HG03521 (cell line): ENCODE measurements around the gene ACKR3.

Experiments
- ATAC-seq: cut with Tn5 transposase; IDR thresholded peaks from one replicate; pipeline ENCODE4 v1.9.1; 2021; ENCODE audit warnings: mild to moderate bottlenecking, moderate library complexity; ENCODE audit not compliant: unreplicated experiment

The ACKR3 gene

GRCh38 chr2:236583621-236584203 lies 14.1 kb downstream of the ACKR3 start:
- no peak for ATAC-seq

DNA sequence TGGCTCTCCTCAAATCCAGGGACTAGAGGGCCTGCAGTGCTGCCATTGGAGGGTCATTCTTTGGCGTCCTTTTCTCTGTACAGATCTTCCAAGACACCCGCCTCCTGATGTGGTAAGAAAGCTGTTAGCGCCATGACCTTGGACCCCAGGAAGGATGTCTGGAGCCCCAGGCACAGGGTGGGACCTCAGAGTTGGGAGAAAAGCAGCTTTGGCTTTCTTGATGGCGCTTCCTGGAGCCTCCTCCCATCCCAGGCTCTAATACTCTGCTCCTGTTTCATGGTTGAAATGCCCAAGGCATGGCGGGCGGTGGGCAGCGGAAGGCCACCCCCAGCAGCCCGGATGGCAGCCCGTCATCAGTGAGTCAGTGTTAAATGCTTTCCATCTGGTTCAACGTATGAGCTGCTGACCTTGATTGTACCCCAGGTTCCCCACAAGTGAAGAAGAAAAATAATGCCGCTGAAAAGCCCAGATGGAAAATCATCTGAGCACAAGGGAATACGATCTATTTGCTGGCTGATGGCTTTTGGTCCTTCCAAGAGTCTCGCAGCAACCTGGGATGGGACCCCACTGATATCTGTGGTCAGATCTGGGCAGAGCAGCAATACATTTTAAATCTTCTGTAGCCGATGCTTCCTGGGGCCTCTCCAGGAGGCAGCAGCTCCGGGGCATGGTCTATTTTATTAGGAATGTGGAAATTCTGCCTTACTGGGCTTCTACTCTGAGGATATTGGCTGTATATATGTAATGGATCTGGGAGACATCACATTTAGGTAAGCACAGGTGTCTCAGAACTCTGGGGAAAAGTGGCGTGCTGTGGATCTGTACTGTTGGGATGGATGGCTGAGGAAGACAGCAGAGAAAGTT lies 15.1 kb downstream of the ACKR3 start:
- ATAC-seq = no peak

GRCh38 chr2:236585966-236586365 lies 16.3 kb downstream of the ACKR3 start:
- no peak for ATAC-seq

DNA sequence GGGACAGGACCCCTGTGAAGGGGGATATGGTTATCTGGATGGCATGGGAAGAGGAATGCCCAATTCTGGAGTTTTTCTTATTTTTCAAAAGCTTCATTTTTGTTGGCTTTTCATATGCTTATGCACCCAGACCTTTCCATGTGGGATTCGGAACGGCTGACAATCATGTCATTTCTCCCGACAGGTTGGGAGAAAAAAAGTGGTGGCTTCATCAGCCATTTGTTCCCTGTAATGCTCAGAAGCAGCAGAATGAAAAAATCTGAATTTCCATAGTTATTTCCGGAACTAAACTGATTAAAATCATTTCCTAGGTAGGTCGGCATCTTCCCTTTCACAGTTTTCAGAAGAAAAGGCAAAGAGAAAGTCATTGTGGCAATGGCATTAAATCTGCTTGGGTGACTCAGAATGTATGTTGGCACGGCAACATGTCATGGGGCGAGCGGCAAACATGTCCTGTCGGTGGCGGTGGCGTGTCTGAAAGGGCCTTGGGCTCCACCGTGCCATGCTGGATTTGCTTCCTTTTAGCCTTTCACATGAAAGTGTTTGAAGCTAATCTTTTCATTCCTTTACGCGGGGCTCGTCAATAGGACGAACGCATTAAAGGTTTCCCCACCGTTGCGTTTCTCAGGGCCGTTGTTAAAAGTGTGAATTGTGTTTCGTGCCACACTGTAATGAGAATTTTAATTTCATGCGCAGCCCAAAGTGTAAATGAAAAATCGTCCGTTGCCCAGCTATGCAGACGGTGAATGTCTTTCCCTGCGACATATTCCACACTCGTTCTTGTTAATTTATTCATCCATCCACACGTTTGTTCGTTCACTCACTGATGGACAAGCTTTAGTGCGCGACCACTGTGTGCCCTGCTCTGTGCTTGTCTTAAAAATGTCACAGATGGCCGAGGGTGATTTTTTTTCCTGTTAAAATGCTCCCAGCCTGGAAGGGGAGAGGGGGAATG lies 18.5 kb downstream of the ACKR3 start:
- ATAC-seq = no peak

GRCh38 chr2:236588932-236589592 lies 19.4 kb downstream of the ACKR3 start:
- no peak for ATAC-seq

GRCh38 chr2:236590846-236591245 lies 21.2 kb downstream of the ACKR3 start:
- no peak for ATAC-seq

DNA sequence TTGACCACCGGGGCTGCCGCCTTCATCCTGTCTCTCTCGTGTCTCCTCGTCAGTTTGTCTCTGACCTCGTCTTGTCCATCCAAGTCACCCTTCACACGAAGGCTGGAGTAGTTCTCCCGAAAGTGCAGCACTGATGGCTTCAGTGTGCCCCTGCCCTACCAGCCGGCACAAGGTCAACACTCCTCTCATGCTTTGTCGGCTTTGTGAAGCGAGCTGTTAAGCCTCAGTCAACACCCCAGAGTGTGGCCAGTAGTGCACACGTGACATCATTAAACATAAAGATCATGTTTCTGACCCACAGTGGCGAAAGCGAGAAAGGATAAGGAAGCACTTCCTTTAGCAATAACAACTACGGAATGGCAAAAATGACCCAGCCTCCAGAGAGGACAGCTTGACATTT lies 23.2 kb downstream of the ACKR3 start:
- no peak for ATAC-seq

GRCh38 chr2:236593531-236593930 lies 23.9 kb downstream of the ACKR3 start:
- no peak for ATAC-seq

- no peak for ATAC-seq
Measured at GRCh38 chr2:236593956-236594355, 24.3 kb downstream of the ACKR3 start.

- ATAC-seq = no peak
Measured at GRCh38 chr2:236597629-236598028, 28.0 kb downstream of the ACKR3 start.

DNA sequence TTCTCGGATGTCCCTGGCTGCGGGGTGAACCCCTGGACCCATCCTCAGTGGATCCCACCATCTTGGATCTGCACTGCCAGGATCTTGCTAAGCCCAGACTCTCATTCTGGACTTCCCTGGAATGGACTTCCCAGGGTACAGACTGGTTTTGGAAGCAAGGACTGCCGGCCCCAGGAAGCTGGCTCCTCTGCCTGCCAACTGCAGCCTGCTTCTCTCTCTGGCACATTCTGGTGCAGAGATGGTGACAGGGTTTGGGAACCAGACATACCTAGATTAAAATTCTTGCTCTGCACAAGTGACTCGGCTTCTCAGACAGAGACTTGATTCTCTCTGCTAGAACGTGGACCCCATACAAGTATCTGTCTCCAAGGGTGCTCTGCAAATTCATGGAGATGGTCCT lies 29.4 kb downstream of the ACKR3 start:
- no peak for ATAC-seq

- no peak for ATAC-seq
Measured at GRCh38 chr2:236600158-236600557, 30.5 kb downstream of the ACKR3 start.

DNA sequence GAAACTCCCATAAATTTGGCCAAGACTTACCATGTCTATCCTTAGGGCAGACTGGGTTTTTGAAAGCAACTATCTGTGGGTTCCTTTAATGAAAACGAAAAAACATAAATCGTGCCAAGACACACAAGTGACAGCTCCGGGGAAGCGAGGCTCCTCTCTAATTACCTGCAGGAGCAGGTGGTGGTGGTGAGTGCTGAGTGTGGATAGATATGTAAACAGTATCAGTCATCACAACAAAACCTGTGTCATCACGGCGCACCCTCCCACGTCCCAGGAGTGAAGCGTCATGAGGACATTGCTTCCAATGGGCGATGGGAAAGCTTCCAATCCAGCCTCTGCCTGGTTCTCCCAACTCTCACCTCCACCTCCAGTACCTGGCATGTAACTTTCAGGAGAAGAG lies 31.3 kb downstream of the ACKR3 start:
- no peak for ATAC-seq

DNA sequence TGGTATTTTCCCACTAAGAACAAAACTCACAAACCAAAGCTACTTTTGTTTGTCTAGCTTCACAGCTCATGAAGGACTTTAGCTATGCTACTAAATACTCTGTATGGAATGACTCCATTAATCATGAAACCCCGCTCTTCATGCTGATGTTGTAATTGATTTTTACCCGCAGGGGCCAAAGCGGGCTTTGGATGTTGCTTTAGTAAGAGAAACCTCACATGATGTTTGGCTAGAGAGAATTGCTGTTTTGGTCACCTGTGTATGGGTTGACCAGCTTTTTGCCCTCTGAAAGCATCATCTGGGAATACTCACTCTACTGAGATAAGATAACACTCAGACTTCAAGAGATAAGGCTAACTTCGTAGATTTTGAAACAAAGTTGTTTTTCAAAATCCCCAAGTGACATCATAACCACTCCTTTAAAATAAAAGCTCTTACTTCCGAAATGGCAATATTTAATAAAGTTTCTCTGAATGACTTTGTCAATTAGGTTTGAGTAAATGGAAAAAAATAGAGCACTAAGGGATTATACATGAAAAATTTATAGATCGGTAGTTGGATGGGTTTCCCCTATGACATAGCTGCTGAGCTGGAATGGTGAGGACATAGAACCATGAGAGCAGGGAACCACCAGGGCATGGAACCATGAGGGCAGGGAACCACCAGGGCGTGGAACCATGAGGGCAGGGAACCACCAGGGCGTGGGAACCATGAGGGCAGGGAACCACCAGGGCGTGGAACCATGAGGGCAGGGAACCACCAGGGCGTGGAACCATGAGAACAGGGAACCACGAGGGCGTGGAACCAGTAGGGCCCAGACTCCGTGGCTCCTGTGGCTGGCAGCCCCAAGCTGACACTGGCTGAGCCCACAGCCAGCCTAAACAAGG lies 31.9 kb downstream of the ACKR3 start:
- no peak for ATAC-seq

DNA sequence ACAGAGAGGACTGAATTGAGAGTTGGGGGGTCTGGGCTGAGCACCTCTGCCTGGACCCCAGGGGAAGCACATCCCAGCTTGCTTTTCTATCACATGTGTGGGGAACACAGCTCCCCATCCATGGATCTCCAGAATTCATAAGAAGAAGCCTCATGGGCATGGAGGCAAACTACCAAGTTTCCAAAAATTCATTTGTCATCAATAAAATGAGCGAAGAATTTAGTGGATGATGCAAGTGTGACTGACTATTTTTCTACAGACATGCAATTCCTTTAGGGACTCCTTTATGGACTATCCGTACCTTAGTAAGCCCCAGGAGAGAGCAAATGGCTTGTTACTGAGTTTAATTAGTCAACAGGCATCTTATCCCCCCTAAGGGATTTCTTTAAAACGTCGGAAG lies 33.1 kb downstream of the ACKR3 start:
- ATAC-seq = no peak

- no peak for ATAC-seq
Measured at GRCh38 chr2:236603361-236604015, 33.9 kb downstream of the ACKR3 start.

GRCh38 chr2:236604575-236605344 lies 35.1 kb downstream of the ACKR3 start:
- ATAC-seq = no peak

- no peak for ATAC-seq
Measured at GRCh38 chr2:236605345-236605734, 35.7 kb downstream of the ACKR3 start.

- ATAC-seq = no peak
Measured at GRCh38 chr2:236606023-236606422, 36.4 kb downstream of the ACKR3 start.
